HEK293T (cell line): ENCODE results near the gene FBXO36.
"Not testable (repeated sequence)": the region's sequence is repeated elsewhere in the genome, so short reads cannot be mapped to it uniquely, and the experiment has no call there.

Source experiments
- CTCF ChIA-PET: fragments of 350-600 bp; formaldehyde crosslinking; extraction: SDS; loops from one replicate; lab custom pipeline; 2021; ENCODE audit warnings: antibody characterized with exemption, inconsistent platforms; lab: Yijun Ruan, JAX
- POLR2A ChIA-PET: fragments of 350-600 bp; formaldehyde crosslinking; extraction: SDS; loops from one replicate; lab custom pipeline; 2020; ENCODE audit warnings: antibody characterized with exemption, inconsistent platforms; lab: Yijun Ruan, JAX
- DNase-seq: peaks from one replicate; pipeline ENCODE4 v3.0.0; 2012; ENCODE audit warnings: mixed read lengths; ENCODE audit errors: extremely low spot score
- ARNT ChIP-seq: fragments of 450-650 bp; IDR thresholded peaks from 2 replicates; pipeline ENCODE4 v1.6.1; 2017; ENCODE audit warnings: mild to moderate bottlenecking
- BHLHE40 ChIP-seq: fragments of 450-650 bp; IDR thresholded peaks from 2 replicates; pipeline ENCODE4 v1.6.1; 2016; ENCODE audit warnings: mild to moderate bottlenecking, moderate library complexity, borderline replicate concordance
- CTBP1 ChIP-seq: fragments of 450-650 bp; IDR thresholded peaks from 2 replicates; pipeline ENCODE4 v1.6.1; 2016; ENCODE audit warnings: borderline replicate concordance
- ELF4 ChIP-seq: fragments of 450-650 bp; IDR thresholded peaks from 2 replicates; pipeline ENCODE4 v1.6.1; 2017; ENCODE audit warnings: antibody characterized with exemption
- FOXA1 ChIP-seq: fragments of 450-650 bp; IDR thresholded peaks from 2 replicates; pipeline ENCODE4 v1.6.1; 2016; ENCODE audit warnings: mild to moderate bottlenecking
- FOXK2 ChIP-seq: fragments of 450-650 bp; IDR thresholded peaks from 2 replicates; pipeline ENCODE4 v1.6.1; 2016; ENCODE audit warnings: mild to moderate bottlenecking
- FOXM1 ChIP-seq: fragments of 450-650 bp; IDR thresholded peaks from 2 replicates; pipeline ENCODE4 v1.6.1; 2017; ENCODE audit warnings: mild to moderate bottlenecking, borderline replicate concordance
- HDGF ChIP-seq: fragments of 450-650 bp; IDR thresholded peaks from 2 replicates; pipeline ENCODE4 v1.6.1; 2017; ENCODE audit warnings: antibody characterized with exemption, borderline replicate concordance
- L3MBTL2 ChIP-seq: fragments of 450-650 bp; conservative IDR thresholded peaks from 2 replicates; pipeline ENCODE4 v1.6.1; 2016; ENCODE audit warnings: mild to moderate bottlenecking
- LEF1 ChIP-seq: fragments of 450-650 bp; IDR thresholded peaks from 2 replicates; pipeline ENCODE4 v1.6.1; 2017; ENCODE audit warnings: mild to moderate bottlenecking, borderline replicate concordance
- NFRKB ChIP-seq: fragments of 450-650 bp; IDR thresholded peaks from 2 replicates; pipeline ENCODE4 v1.6.1; 2016; ENCODE audit warnings: mild to moderate bottlenecking, moderate library complexity
- SP1 ChIP-seq: fragments of 450-650 bp; IDR thresholded peaks from 2 replicates; pipeline ENCODE4 v1.6.1; 2017
- SUZ12 ChIP-seq: fragments of 450-650 bp; IDR thresholded peaks from 2 replicates; pipeline ENCODE4 v1.6.1; 2016; ENCODE audit warnings: mild to moderate bottlenecking
- TARDBP ChIP-seq: fragments of 450-650 bp; IDR thresholded peaks from 2 replicates; pipeline ENCODE4 v1.6.1; 2016
- ZNF384 ChIP-seq: fragments of 450-650 bp; IDR thresholded peaks from 2 replicates; pipeline ENCODE4 v1.6.1; 2016
- TF ChIP-seq, protein P1 (sequence below): fragments of 450-650 bp; IDR thresholded peaks from 2 replicates; pipeline ENCODE4 v1.6.1; 2016

The FBXO36 gene

DNA sequence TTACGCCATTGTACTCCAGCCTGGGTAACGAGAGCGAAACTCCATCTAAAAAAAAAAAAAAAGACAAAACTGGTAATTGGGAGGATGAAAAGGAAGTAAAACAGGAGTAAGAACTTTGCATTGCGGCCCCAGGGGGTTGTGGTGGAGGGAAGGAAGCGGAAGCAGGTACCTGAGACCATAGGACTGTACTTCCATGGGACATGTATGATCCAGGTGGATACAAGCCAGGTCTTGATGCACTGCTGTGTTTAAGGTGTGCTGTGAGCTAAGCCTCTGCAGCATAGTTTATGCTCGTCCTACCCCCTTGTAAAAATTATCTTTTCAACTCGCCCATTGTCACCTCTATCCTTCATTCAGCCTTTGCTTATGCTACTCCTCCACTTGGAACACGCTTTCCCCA is 23.7 kb downstream of the FBXO36 start:
- no peak for DNase-seq
- TF ChIP-seq LEF1 (no peak), SUZ12 (no peak), ZNF384 (no peak), TARDBP (no peak), HDGF (no peak), BHLHE40 (no peak), FOXK2 (no peak), ELF4 (no peak), SP1 (no peak), NFRKB (no peak)
- TF ChIP-seq, protein P1, sequence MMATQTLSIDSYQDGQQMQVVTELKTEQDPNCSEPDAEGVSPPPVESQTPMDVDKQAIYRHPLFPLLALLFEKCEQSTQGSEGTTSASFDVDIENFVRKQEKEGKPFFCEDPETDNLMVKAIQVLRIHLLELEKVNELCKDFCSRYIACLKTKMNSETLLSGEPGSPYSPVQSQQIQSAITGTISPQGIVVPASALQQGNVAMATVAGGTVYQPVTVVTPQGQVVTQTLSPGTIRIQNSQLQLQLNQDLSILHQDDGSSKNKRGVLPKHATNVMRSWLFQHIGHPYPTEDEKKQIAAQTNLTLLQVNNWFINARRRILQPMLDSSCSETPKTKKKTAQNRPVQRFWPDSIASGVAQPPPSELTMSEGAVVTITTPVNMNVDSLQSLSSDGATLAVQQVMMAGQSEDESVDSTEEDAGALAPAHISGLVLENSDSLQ: no peak
- CTCF ChIA-PET: no interaction called here
- POLR2A ChIA-PET: no interaction called here

DNA sequence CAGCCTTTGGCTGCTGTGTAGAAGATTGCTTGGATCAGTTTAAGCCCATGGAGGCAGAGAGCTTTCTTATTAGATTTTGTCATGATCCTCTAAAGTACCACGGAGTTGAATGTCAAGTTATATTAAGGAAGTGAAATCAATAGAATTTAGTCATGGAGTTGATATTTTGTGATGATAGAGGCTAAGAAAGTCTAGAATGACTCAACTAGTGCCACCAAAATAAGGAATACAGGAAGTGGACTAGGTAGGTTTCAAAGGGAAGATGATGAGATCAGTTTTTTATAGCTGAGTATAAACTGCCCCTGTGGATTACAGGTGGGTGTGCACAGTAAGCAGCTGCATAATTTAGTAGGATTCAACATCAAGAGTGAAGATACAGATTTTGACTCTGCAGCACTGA is 25.2 kb downstream of the FBXO36 start:
- ChIA-PET CTCF (no interaction called here), POLR2A (no interaction called here)
- no peak for DNase-seq
- TF ChIP-seq FOXM1 (no peak), HDGF (no peak), LEF1 (no peak), ARNT (no peak), ZNF384 (no peak), BHLHE40 (no peak), SP1 (no peak), CTBP1 (no peak), SUZ12 (no peak), FOXK2 (no peak), FOXA1 (no peak), TARDBP (no peak), NFRKB (no peak), ELF4 (no peak)
- TF ChIP-seq, protein P1: no peak

- DNase-seq: no peak
- TF ChIP-seq SP1: no peak
- TF ChIP-seq, protein P1: no peak
- TF ChIP-seq NFRKB: no peak
- TF ChIP-seq ARNT: no peak
- no peak for TF ChIP-seq FOXK2
- no peak for TF ChIP-seq BHLHE40
- TF ChIP-seq ELF4: no peak
- no peak for TF ChIP-seq L3MBTL2
- TF ChIP-seq ZNF384: no peak
- TF ChIP-seq CTBP1: no peak
- TF ChIP-seq TARDBP: no peak
- ChIA-PET CTCF (no interaction called here), POLR2A (no interaction called here)
Measured at GRCh38 chr2:229952256-229952835, 30.0 kb downstream of the FBXO36 start.

DNA sequence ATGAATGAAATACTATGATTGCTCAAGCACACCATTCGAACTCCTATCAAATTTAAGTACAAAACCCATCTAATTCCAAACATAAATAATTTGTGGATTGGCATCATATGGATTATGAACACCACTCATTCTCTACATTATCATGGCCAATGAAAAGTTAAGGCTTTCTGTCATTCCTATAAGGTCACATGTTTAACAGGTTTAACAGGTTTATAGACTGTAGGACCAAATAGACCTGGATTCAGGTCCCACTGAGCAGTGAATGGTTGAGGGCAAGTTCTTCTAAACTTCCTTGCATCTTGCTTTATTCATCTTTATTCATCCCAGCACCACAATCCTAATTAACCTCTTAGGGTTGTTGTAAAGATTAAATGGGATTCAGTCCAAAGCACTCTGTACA is 33.4 kb downstream of the FBXO36 start:
- no peak for DNase-seq
- ChIA-PET POLR2A (no interaction called here), CTCF (no interaction called here)
- TF ChIP-seq FOXA1 (no peak), ELF4 (no peak), TARDBP (no peak), FOXM1 (no peak), L3MBTL2 (no peak), NFRKB (no peak), SUZ12 (no peak), HDGF (no peak), FOXK2 (no peak), LEF1 (no peak), ARNT (no peak), CTBP1 (no peak), BHLHE40 (no peak), SP1 (no peak), ZNF384 (no peak)
- TF ChIP-seq, protein P1: no peak

DNA sequence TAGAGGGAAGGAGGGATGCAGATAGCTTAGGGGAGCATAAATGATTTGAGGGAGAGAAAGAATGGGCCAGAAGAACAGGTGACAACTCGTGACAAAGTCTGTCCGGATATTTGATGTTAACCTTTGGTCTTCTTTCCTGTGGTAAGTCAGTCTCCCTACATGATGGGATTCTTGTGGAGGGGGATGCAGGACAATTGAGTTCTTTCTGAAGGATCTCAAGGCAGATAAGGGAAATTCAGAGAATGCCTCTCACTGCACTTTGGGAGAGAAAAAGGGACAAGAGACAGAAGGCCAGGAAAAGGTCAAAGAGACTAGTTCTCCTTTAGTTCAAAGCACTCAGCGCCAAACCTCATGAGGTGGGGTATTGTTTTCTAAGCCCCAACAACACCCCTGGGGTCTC is 34.2 kb downstream of the FBXO36 start:
- DNase-seq: no peak
- POLR2A ChIA-PET: no interaction called here
- CTCF ChIA-PET: no interaction called here
- TF ChIP-seq BHLHE40 (no peak), FOXM1 (no peak), ZNF384 (no peak), SP1 (no peak), FOXK2 (no peak), ELF4 (no peak), SUZ12 (no peak)
- TF ChIP-seq, protein P1: no peak

DNA sequence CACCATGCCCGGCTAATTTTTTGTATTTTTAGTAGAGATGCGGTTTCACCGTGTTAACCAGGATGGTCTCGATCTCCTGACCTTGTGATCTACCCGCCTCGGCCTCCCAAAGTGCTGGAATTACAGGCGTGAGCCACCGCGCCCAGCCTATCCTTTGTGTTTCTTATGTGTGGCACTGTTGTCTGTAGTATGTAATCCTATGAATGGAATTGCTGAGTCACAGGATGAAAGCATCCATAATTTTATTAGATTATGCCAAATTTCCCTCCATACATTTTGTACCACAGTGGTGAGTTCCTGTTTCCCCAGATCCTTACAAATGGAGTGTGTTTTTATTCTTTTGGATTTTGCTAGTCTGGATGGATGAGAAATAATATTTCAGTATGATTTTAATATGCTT is 41.3 kb downstream of the FBXO36 start:
- POLR2A ChIA-PET, CTCF ChIA-PET, DNase-seq: not testable (repeated sequence)
